HEK293T (cell line): ENCODE measurements around the gene TAF1C.

ENCODE experiments used
- ARNT ChIP-seq: fragments of 450-650 bp; IDR thresholded peaks from 2 replicates; pipeline ENCODE4 v1.6.1; 2017; ENCODE audit warnings: mild to moderate bottlenecking
- ELF4 ChIP-seq: fragments of 450-650 bp; IDR thresholded peaks from 2 replicates; pipeline ENCODE4 v1.6.1; 2017; ENCODE audit warnings: antibody characterized with exemption
- NFRKB ChIP-seq: fragments of 450-650 bp; IDR thresholded peaks from 2 replicates; pipeline ENCODE4 v1.6.1; 2016; ENCODE audit warnings: mild to moderate bottlenecking, moderate library complexity
- TARDBP ChIP-seq: fragments of 450-650 bp; IDR thresholded peaks from 2 replicates; pipeline ENCODE4 v1.6.1; 2016
- ZNF384 ChIP-seq: fragments of 450-650 bp; IDR thresholded peaks from 2 replicates; pipeline ENCODE4 v1.6.1; 2016

- TF ChIP-seq ARNT, result no peak
- no peak for TF ChIP-seq ZNF384
- no peak for TF ChIP-seq ELF4
- no peak for TF ChIP-seq TARDBP
- no peak for TF ChIP-seq NFRKB
Measured at GRCh38 chr16:84207879-84208278, 21.0 kb upstream of the TAF1C start.
